Gastroesophageal sphincter (tissue), 3 donors: ENCODE results near the gene MBD2.

Experiments
- CTCF ChIP-seq, 4 experiments: fragments of 200-600 bp in 2 of 4; fragments of 450-650 bp in 2 of 4; sonication (generic) in 1 of 4; IDR thresholded peaks; one replicate each; pipeline ENCODE4 v1.5.1; 2017 to 2019; ENCODE audit warnings: antibody characterized with exemption in 4 of 4, mild to moderate bottlenecking in 2 of 4, moderate library complexity in 2 of 4
- EP300 ChIP-seq: sonication (generic); formaldehyde crosslinking; IDR thresholded peaks from one replicate; pipeline ENCODE4 v1.6.1; 2017; ENCODE audit warnings: antibody characterized with exemption, mild to moderate bottlenecking
- POLR2A ChIP-seq, 2 donors: fragments of 450-650 bp; IDR thresholded peaks; one replicate each; pipeline ENCODE4 v1.6.1; 2017; ENCODE audit warnings: antibody characterized with exemption in 2 of 2, mild to moderate bottlenecking in 2 of 2, moderate library complexity in 1 of 2

GRCh38 chr18:54193786-54194185, 30.7 kb downstream of the MBD2 start:
- no peak for TF ChIP-seq EP300
- no peak for TF ChIP-seq CTCF (IDR thresholded peaks at IDR 0.05)
- no peak for TF ChIP-seq POLR2A (IDR thresholded peaks at IDR 0.05)
